GM12873 (cell line): Measurements from ENCODE around the gene SMC6.

Experiments
- TF ChIP-seq, protein P1 (sequence below): IDR thresholded peaks from 2 replicates; pipeline ENCODE4 v1.5.1; 2012; ENCODE audit warnings: low read depth, mild to moderate bottlenecking, moderate library complexity, low read length, control low read depth; ENCODE audit not compliant: insufficient read depth; ENCODE audit errors: missing control alignments

The SMC6 gene

DNA sequence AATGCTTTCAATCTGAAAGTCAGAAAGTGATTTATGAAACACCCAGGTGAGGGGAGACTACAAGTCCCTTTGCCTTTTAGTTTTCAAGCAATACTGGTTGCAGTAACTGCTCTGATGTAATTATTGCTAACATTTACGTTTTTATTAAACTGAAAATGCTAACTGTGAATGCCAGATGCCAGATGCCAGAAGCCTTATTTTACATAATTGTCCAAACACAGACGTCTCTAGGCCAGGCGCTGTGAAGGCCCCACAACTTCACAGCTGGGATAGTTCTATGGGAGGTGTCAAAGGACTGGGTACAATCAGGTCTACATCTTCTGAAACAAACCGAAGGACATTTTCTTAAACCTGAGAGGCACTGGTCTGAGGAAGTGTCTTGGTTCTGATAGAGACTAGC, 35.2 kb upstream of the SMC6 start:
- TF ChIP-seq, protein P1, sequence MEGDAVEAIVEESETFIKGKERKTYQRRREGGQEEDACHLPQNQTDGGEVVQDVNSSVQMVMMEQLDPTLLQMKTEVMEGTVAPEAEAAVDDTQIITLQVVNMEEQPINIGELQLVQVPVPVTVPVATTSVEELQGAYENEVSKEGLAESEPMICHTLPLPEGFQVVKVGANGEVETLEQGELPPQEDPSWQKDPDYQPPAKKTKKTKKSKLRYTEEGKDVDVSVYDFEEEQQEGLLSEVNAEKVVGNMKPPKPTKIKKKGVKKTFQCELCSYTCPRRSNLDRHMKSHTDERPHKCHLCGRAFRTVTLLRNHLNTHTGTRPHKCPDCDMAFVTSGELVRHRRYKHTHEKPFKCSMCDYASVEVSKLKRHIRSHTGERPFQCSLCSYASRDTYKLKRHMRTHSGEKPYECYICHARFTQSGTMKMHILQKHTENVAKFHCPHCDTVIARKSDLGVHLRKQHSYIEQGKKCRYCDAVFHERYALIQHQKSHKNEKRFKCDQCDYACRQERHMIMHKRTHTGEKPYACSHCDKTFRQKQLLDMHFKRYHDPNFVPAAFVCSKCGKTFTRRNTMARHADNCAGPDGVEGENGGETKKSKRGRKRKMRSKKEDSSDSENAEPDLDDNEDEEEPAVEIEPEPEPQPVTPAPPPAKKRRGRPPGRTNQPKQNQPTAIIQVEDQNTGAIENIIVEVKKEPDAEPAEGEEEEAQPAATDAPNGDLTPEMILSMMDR: no peak

- TF ChIP-seq, protein P1: no peak
Measured at GRCh38 chr2:17786727-17787126, 33.1 kb upstream of the SMC6 start.

GRCh38 chr2:17781482-17781881, 27.9 kb upstream of the SMC6 start:
- TF ChIP-seq, protein P1: no peak

- TF ChIP-seq, protein P1: no peak
Measured at GRCh38 chr2:17780546-17780945, 26.9 kb upstream of the SMC6 start.

GRCh38 chr2:17772532-17772931, 18.9 kb upstream of the SMC6 start:
- TF ChIP-seq, protein P1: no peak

DNA sequence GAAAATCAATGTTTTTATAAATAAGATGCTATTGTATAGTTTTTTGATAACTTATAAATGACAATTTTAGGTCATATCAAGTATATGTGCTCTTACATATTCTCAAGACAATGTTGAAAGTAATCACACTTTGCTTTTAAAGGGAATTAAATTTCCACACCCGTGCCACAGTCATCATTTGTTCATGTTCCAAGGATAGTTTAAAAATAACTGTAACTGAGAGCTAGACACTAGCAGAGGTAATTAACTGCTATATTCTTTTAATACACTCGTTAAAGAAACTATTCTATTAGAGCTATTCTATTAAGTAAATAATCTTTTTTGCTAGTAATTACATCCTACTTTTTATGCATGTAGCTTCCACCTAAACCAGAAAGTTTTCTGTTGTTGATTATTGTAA, 18.3 kb upstream of the SMC6 start:
- TF ChIP-seq, protein P1: no peak

DNA sequence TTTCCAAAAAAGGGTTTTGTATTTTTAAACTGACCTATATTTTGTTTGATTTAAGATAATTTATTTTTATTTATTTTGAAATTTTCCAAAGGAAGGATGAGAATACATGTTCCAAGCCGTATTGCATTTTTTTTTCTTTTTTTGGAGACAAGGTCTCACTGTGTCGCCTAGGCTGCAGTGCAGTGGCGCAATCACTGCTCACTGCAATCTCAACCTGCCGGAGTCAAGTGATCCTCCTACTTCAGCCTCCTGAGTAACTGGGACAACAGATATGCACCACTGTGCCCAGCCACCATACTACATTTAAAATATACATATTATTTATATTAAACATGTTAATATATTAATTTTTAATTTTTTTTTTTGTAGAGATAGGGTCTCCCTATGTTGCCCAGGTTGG, 15.3 kb upstream of the SMC6 start:
- TF ChIP-seq, protein P1: no peak
